Measurements from ENCODE around the gene RABGAP1L. TPM values are rescaled to one million over a fixed set of nuclear protein-coding genes. Genes with fewer than 3 reads are reported as not detected.

Gene RABGAP1L
- total RNA-seq, 1 donor: 29.8 TPM

- TF ChIP-seq, protein P1, sequence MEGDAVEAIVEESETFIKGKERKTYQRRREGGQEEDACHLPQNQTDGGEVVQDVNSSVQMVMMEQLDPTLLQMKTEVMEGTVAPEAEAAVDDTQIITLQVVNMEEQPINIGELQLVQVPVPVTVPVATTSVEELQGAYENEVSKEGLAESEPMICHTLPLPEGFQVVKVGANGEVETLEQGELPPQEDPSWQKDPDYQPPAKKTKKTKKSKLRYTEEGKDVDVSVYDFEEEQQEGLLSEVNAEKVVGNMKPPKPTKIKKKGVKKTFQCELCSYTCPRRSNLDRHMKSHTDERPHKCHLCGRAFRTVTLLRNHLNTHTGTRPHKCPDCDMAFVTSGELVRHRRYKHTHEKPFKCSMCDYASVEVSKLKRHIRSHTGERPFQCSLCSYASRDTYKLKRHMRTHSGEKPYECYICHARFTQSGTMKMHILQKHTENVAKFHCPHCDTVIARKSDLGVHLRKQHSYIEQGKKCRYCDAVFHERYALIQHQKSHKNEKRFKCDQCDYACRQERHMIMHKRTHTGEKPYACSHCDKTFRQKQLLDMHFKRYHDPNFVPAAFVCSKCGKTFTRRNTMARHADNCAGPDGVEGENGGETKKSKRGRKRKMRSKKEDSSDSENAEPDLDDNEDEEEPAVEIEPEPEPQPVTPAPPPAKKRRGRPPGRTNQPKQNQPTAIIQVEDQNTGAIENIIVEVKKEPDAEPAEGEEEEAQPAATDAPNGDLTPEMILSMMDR (IDR thresholded peaks at IDR 0.05; ENCODE audit: insufficient read depth, low read depth, low read length): no peak
- DNase-seq (ENCODE audit: low read depth): no peak
- H3K4me3 ChIP-seq (ENCODE audit: low read depth, low read length): no peak overlapping the region
Measured at GRCh38 chr1:174273190-174273589, 113.9 kb downstream of the RABGAP1L start.

DNA sequence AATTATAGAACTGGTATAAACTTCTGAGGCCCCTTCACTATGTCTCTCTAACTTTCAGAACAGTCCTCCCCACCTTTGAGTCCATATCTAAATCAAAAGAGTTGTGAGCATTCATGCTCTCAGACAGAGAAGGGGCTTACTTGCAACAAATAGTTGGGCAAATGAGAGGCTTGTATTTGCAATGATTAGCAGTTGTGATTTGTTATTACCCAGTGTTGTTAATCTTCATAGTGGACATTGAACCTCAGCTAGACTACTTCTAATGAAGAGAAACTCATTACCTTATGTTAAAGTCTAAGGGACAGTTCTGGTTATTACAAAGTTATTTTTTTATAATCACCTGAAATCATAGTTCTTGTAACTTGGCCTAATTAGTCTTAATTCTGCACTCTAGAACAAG, 114.5 kb downstream of the RABGAP1L start:
- H3K4me3 ChIP-seq (ENCODE audit: low read depth, low read length): no peak overlapping the region
- no peak for DNase-seq (ENCODE audit: low read depth)
- TF ChIP-seq, protein P1 (IDR thresholded peaks at IDR 0.05; ENCODE audit: insufficient read depth, low read depth, low read length): no peak

DNA sequence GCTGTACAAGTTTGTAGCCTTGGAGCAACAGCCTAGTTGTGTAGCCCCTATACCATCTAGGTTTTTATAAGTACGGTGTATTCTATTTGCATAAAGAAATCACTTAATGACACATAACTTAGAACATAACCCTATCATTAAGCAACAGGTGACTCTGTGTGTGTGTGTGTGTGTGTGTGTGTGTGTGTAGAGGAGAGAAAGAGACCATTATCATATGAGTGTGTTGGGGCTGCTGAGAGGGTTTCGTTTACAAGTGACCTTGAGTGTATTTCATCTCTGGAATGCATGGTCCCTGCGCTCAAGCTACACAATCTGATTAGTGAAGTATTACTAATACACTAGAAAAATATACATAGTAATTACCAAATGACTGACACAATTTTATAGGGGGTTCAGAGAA, 115.1 kb downstream of the RABGAP1L start:
- H3K4me3 ChIP-seq (ENCODE audit: low read depth, low read length): no peak overlapping the region
- TF ChIP-seq, protein P1 (IDR thresholded peaks at IDR 0.05; ENCODE audit: insufficient read depth, low read depth, low read length): no peak
- no peak for DNase-seq (ENCODE audit: low read depth)

- TF ChIP-seq, protein P1 (IDR thresholded peaks at IDR 0.05; ENCODE audit: insufficient read depth, low read depth, low read length): no peak
- H3K4me3 ChIP-seq (ENCODE audit: low read depth, low read length): no peak overlapping the region
- no peak for DNase-seq (ENCODE audit: low read depth)
Measured at GRCh38 chr1:174274884-174275283, 115.6 kb downstream of the RABGAP1L start.

GRCh38 chr1:174276087-174276486, 116.8 kb downstream of the RABGAP1L start:
- TF ChIP-seq, protein P1 (IDR thresholded peaks at IDR 0.05; ENCODE audit: insufficient read depth, low read depth, low read length): no peak
- DNase-seq (ENCODE audit: low read depth): no peak
- no peak overlapping the region for H3K4me3 ChIP-seq (ENCODE audit: low read depth, low read length)

DNA sequence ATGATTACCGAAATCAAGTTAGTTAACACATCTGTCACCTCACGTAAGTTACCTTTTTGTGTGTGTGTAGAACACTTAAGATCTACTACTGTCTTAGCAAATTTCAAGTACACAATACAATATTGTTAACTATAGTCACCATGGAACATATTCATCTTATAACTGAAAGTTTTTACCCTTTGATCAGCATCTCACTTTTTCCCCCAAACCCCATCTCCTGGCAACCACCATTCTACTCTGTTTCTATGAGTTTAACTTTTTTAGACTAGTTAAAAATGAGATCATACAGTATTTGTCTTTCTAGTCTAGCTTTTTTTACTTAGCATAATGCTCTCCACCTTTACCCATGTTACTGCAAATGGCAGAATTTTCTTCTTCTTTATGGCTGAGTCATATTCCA, 124.7 kb downstream of the RABGAP1L start:
- TF ChIP-seq, protein P1 (IDR thresholded peaks at IDR 0.05; ENCODE audit: insufficient read depth, low read depth, low read length): no peak
- H3K4me3 ChIP-seq (ENCODE audit: low read depth, low read length): no peak overlapping the region
- DNase-seq (ENCODE audit: low read depth): no peak

DNA sequence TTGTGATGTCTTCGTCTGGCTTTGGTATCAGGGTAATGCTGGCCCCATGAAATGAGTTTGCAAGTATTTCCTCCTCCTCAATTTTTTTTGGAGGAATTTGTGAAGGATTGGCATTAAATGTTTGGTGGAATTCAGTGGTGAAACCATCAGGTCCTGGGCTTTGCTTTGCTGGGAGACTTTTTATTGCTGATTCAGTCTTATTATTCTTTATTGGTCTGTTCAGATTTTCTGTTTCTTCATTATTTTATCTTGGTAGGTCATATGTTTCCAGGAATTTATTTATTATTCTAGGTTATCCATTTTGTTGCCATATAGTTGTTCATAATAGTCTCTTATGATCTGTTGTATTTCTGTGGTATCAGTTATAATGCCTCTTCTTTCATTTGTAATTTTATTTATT, 126.7 kb downstream of the RABGAP1L start:
- no peak for DNase-seq (ENCODE audit: low read depth)
- H3K4me3 ChIP-seq (ENCODE audit: low read depth, low read length): no peak overlapping the region
- TF ChIP-seq, protein P1 (IDR thresholded peaks at IDR 0.05; ENCODE audit: insufficient read depth, low read depth, low read length): no peak
